ENCODE measurements around the gene ODAD3.
"Not testable (repeated sequence)": the region's sequence is repeated elsewhere in the genome, so short reads cannot be mapped to it uniquely, and the experiment has no call there.

ODAD3 gene

GRCh38 chr19:11401808-11402543 is 32.9 kb downstream of the ODAD3 start:
- no peak for DNase-seq

GRCh38 chr19:11400798-11401197 is 34.1 kb downstream of the ODAD3 start:
- no peak for DNase-seq

- DNase-seq: no peak
Measured at GRCh38 chr19:11399667-11400066, 35.3 kb downstream of the ODAD3 start.

GRCh38 chr19:11397089-11397610 is 37.8 kb downstream of the ODAD3 start:
- DNase-seq: no peak

GRCh38 chr19:11390933-11391680 is 43.8 kb downstream of the ODAD3 start:
- DNase-seq: no peak

- no peak for DNase-seq
Measured at GRCh38 chr19:11390359-11390758, 44.6 kb downstream of the ODAD3 start.

GRCh38 chr19:11387162-11388034 is 47.5 kb downstream of the ODAD3 start:
- no peak for DNase-seq

- DNase-seq: no peak
Measured at GRCh38 chr19:11384778-11385129, 50.2 kb downstream of the ODAD3 start.

- no peak for DNase-seq
Measured at GRCh38 chr19:11383706-11384048, 51.2 kb downstream of the ODAD3 start.

- DNase-seq: no peak
Measured at GRCh38 chr19:11382898-11383705, 51.8 kb downstream of the ODAD3 start.

GRCh38 chr19:11380653-11381537 is 54.0 kb downstream of the ODAD3 start:
- peak; percentile 99 for DNase-seq

- no peak for DNase-seq
Measured at GRCh38 chr19:11379857-11380350, 55.0 kb downstream of the ODAD3 start.

- not testable (repeated sequence) for DNase-seq
Measured at GRCh38 chr19:11379269-11379845, 55.6 kb downstream of the ODAD3 start.

GRCh38 chr19:11378319-11379189 is 56.4 kb downstream of the ODAD3 start:
- no peak for DNase-seq

- DNase-seq: no peak
Measured at GRCh38 chr19:11377756-11378155, 57.2 kb downstream of the ODAD3 start.

GRCh38 chr19:11377237-11377636 is 57.7 kb downstream of the ODAD3 start:
- no peak for DNase-seq

GRCh38 chr19:11375143-11375948 is 59.6 kb downstream of the ODAD3 start:
- DNase-seq: peak; percentile 74

GRCh38 chr19:11374433-11375142 is 60.3 kb downstream of the ODAD3 start, which contains the start of gene SWSAP1:
Gene SWSAP1, plus strand, starts transcription at chr19:11374666. Its CDS starts 15 bp downstream, at chr19:11374681.
- DNase-seq: peak; percentile 100

All from CD4-positive, alpha-beta T cell treated with Interleukin-4 for 4 hours (primary cell).